Measurements from ENCODE around the gene ABCA7.

ABCA7 gene

DNA sequence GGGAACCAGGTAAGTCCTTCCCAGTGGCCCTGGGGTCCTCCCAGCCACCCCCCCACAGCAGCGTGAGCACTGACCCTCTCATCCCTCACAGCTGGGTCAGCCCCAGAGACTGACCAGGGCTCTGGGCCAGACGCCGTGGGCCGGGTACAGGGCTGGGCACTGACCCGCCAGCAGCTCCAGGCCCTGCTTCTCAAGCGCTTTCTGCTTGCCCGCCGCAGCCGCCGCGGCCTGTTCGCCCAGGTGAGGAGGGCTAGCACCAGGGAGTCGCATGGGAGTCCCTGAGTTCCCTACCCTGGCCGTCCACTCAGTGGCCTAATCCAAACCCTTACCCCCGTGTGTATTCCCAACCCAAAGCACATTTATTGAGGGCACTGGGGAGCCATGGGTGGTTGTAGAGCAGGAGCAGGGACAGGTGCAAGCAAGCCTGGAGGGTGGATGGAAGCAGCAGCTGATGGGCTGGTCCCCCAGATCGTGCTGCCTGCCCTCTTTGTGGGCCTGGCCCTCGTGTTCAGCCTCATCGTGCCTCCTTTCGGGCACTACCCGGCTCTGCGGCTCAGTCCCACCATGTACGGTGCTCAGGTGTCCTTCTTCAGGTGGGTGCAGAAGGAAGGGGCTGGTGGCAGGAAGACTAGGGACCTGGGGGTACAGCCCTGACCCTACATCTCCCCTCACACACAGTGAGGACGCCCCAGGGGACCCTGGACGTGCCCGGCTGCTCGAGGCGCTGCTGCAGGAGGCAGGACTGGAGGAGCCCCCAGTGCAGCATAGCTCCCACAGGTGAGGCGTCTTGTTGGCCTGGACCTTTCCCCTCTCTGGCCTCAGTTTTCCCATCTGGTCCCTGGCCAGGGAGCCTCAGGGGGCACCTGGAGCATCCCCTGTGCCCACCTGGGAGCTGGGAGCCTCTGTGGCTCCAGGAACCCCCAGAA, 14.5 kb downstream of the ABCA7 start:
- TF ChIP-seq CTCF (IDR thresholded peaks at IDR 0.05; ENCODE audit: low read depth, low read length), result no peak
- DNase-seq (ENCODE audit: low read depth, low spot score), result no peak
- in situ Hi-C loops (cut with HindIII; ENCODE audit: low sequenced_read_pairs), result no loop called here
- H3K4me3 ChIP-seq (ENCODE audit: low read depth, low read length), result no peak overlapping the region

GRCh38 chr19:1055028-1055425, 15.1 kb downstream of the ABCA7 start:
- in situ Hi-C loops (cut with HindIII; ENCODE audit: low sequenced_read_pairs), result no loop called here
- no peak for DNase-seq (ENCODE audit: low read depth, low spot score)
- no peak overlapping the region for H3K4me3 ChIP-seq (ENCODE audit: low read depth, low read length)
- TF ChIP-seq CTCF (IDR thresholded peaks at IDR 0.05; ENCODE audit: low read depth, low read length), result no peak

DNA sequence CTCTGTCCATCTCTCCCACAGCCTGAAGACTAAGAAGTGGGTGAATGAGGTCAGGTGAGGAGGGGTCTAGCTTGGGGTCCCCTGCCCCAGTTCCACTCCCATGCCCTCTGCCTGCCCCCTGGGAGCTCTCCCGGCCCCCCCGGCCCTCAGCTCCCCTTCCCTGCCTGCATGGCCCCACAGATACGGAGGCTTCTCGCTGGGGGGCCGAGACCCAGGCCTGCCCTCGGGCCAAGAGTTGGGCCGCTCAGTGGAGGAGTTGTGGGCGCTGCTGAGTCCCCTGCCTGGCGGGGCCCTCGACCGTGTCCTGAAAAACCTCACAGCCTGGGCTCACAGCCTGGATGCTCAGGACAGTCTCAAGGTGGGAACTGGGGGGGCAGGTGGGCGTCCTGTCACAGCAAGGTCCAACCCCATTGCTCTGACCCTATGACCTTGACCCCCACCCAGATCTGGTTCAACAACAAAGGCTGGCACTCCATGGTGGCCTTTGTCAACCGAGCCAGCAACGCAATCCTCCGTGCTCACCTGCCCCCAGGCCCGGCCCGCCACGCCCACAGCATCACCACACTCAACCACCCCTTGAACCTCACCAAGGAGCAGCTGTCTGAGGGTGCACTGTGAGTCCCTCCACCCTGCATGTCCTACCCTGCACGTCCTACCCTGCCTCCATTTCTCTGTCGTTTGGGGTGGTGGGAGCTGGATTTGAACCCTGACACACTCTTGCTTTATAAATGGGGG, 16.1 kb downstream of the ABCA7 start:
- in situ Hi-C loops (cut with HindIII; ENCODE audit: low sequenced_read_pairs), result no loop called here
- no peak for TF ChIP-seq CTCF (IDR thresholded peaks at IDR 0.05; ENCODE audit: low read depth, low read length)
- no peak for DNase-seq (ENCODE audit: low read depth, low spot score)
- H3K4me3 ChIP-seq (ENCODE audit: low read depth, low read length), result no peak overlapping the region

- H3K4me3 ChIP-seq (ENCODE audit: low read depth, low read length), result no peak overlapping the region
These were observed 17.4 kb downstream of the ABCA7 start for GRCh38 chr19:1057176-1057855.

DNA sequence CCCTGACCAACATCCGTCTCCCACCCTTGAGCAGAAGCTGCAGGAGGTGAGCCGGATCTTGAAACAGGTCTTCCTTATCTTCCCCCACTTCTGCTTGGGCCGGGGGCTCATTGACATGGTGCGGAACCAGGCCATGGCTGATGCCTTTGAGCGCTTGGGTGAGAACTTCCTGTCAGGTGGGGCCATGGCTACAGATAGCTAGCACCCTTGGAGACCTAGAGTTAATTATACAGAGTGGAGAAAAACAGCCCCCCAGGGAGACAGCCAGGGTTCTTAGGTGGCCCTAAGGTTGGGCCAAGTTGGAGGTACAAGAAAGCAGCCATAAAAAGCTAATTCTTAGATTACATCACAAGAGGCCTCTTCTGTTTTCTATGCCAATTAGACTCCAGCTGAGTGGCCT, 18.2 kb downstream of the ABCA7 start:
- no peak overlapping the region for H3K4me3 ChIP-seq (ENCODE audit: low read depth, low read length)
- in situ Hi-C loops (cut with HindIII; ENCODE audit: low sequenced_read_pairs), result no loop called here
- no peak for DNase-seq (ENCODE audit: low read depth, low spot score)
- TF ChIP-seq CTCF (IDR thresholded peaks at IDR 0.05; ENCODE audit: low read depth, low read length), result no peak

More at GRCh38 chr19:1057176-1057855, 17.4 kb downstream of the ABCA7 start:
- in situ Hi-C loops (cut with HindIII; ENCODE audit: low sequenced_read_pairs), result no loop called here
- peak; percentile 76 for DNase-seq (ENCODE audit: low read depth, low spot score)
- TF ChIP-seq CTCF (IDR thresholded peaks at IDR 0.05; ENCODE audit: low read depth, low read length), result no peak

DNA sequence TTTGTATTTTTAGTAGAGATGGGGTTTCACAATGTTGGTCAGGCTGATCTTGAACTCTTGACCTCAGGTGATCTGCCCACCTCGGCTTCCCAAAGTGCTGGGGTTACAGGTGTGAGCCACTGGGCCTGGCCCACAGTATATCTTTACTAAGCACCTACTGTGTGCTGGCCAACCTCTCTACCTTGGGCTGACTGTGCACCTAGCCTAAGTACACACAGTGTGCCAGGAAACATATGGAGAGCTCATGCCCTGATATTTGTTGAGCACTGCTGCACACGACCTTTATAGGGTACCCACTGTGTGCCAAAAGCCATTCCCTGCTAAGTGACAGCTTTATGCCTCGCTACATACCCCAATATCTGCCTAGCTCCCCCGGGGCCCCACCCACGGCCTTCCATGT, 20.8 kb downstream of the ABCA7 start:
- in situ Hi-C loops (cut with HindIII; ENCODE audit: low sequenced_read_pairs), result no loop called here
- TF ChIP-seq CTCF (IDR thresholded peaks at IDR 0.05; ENCODE audit: low read depth, low read length), result no peak
- H3K4me3 ChIP-seq (ENCODE audit: low read depth, low read length), result no peak overlapping the region
- DNase-seq (ENCODE audit: low read depth, low spot score), result no peak

All from astrocyte of the spinal cord (primary cell).